Gastrocnemius medialis (tissue), 4 donors: Measurements from ENCODE around the gene TRAPPC2.

Experiments used
- CTCF ChIP-seq, 5 experiments: fragments of 450-650 bp in 3 of 5; fragments of 200-600 bp in 2 of 5; sonication (generic) in 2 of 5; IDR thresholded peaks in 4 of 5; conservative IDR thresholded peaks in 1 of 5; 1 replicate in 4 of 5; 2 replicates in 1 of 5; pipeline ENCODE4 v1.5.1; 2016 to 2019; ENCODE audit warnings: antibody characterized with exemption in 5 of 5, mild to moderate bottlenecking in 3 of 5, moderate library complexity in 3 of 5
- POLR2A ChIP-seq, 2 donors: fragments of 450-650 bp; IDR thresholded peaks; one replicate each; pipeline ENCODE4 v1.6.1; 2017; ENCODE audit warnings: antibody characterized with exemption in 2 of 2, mild to moderate bottlenecking in 2 of 2, moderate library complexity in 2 of 2

- no peak for TF ChIP-seq CTCF (IDR thresholded peaks at IDR 0.05 in 4 of 5, conservative IDR thresholded peaks at IDR 0.05 in 1 of 5)
- TF ChIP-seq POLR2A (IDR thresholded peaks at IDR 0.05), result no peak
Measured at GRCh38 chrX:13775837-13776236, 41.4 kb upstream of the TRAPPC2 start.
